HG03571 (cell line): Measurements from ENCODE around the gene LRP5.

ENCODE experiments used
- ATAC-seq: cut with Tn5 transposase; IDR thresholded peaks from one replicate; pipeline ENCODE4 v1.9.1; 2021; ENCODE audit not compliant: unreplicated experiment

Gene LRP5

DNA sequence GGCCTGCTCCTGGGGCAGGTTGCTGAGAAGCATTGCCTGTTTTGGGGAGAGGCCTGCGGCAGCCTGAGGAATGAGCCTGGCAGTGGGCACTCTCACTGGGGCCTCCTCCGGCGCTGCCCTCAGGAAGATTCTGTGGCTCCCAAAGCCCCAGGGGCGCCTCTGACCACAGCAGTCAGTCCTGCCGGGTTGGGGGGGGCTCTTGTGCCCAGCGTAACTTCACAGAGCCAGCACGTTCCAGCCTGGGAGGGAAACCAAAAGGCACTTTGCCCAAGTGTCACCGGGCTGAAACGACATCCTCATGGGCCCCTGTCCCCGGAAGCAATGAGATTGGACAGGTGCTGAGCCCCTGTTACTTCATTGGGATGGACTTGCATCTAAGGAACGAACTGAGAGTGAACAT is 4.3 kb upstream of the LRP5 start:
- no peak for ATAC-seq

DNA sequence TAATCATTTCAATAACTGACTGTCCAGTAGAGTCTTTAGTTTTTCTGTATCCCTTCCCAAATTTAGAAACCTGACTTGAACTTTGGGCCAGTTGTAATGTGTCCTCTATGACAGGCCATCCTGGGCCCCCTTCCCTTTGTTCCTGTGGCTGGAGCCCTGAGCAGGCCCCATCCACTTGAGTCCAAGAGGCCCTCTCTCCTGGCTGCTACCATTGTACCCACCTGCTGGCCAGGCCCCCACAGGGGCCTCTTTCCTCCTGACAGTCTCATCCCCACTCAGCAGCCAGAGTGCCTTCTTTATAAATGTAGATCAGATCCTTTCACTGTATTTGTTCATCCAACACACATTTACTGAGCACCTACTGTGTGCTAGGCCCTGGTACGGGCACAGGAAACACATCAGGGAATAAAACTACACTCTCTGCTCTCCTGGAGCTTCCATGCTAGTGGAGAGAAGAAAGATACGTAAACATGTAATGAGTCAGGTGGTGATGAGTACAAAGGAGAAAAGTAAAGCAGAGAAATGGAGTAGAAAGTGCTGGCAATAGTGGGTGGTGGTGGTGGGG is 2.7 kb upstream of the LRP5 start:
- no peak for ATAC-seq

DNA sequence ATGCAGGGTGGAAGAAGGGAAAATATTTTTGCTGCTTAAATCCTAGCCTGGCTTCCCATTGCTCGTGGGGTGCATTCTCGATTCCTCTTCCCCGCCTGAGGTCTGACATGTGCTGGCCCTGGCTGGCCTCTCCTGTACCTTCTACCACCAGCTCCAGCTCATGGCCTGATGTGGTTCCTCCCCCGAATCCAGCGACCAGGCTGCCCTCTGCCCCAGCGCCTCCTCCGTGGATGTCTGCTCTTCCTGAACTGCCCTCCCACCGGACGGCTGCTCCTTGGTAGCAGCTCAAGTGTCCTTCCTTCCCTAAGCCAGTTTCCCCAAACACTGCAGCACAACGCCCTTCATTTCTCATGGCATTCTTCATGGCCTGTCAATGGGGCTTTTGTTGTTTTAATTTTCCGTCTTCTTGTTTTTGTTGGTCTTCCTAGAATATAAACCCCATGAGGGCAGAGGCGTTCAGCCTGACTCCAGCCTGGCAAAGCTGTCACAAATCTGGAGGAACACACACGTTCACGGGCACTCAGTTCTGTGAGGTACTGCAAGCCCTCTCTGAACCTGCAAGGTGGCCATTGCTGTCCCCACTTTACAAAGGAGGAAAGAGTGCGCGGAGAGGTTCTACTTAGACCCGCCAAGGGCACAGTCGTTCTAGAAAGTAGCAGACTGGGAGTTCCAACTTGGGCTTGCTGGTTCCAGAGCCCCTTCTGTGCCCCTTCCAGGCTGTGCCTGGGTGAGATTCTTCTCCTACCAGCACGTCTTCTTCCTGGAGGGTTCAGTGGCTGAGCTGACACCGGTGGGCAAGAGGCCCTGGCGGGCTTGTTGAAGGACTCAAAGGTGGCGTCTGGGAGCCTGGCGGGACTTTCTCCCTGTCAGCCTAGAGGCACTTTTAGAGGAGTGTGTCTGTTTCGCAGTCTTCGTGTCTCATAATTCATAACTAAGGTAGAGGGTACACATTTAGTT is 953 bp upstream of the LRP5 start:
- ATAC-seq = no peak

DNA sequence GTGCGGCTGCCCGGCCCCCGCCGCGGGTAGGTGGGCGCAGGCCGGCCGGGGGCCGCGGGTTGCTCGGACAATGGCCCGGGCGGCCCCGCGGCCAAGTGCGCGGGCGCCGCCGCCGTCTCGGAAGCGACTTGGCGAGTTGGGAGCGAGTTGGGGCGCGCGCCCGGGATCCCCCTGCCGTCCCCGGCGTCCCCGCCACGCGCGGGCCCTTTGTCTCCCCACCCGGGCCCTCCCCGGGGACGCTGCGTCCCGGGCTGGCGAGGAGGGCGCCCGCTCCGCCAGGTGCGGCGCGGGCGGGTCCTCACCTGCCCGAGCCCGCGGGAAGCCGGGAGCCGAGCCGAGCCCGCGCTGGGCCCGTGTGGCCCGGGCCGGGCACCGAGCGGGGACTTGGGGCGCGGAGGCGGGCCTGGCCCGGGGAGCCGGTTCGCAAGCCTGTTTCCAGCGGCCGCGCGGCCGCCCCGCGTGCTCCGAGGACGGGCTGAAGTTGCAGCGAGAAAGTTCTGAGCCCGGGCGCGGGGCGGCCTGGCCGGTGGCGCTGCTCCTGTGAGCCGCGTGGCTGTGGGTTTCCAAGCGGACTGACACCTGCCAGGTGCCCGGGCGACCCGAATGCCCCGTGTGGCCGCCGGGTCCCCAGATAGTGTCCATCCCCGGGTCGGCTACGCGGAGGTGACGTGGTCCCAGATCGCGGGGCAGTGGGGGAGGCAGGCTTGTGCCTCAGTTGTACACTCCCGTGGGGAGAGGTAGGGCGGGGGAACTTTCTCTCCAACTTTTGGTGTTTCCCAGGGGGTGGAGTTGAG is 586 bp downstream of the LRP5 start:
- no peak for ATAC-seq

DNA sequence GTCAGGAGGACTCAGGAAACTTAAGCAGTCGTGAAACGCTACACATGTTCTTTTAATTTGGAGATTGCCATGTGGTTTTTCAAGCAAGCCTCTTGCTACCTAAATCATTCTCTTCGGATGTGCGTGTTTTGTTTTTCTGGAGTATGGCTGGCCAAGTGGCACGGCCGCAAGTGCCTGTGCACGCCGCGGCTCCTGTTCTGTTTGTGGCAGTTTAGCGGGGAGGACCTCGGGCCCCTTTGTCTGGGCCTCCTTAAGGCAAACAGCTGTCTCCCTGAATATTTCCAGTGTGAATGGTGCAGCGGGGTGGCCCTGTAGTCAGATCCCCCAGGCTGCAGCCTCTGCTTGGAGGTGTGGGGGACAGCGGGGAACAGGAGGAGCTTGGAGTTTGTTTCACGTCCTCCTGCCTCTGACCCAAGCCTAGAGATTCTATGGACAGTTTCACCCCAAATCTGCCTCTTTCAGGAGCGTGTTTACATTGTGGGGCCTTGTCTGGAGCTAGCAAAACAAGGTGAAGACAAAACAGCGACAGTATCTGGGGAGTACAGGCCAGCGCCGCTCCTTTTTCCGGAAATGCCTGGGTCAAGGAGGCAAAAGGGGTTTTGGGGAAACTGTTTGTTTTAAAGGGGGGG is 1.3 kb downstream of the LRP5 start:
- no peak for ATAC-seq

DNA sequence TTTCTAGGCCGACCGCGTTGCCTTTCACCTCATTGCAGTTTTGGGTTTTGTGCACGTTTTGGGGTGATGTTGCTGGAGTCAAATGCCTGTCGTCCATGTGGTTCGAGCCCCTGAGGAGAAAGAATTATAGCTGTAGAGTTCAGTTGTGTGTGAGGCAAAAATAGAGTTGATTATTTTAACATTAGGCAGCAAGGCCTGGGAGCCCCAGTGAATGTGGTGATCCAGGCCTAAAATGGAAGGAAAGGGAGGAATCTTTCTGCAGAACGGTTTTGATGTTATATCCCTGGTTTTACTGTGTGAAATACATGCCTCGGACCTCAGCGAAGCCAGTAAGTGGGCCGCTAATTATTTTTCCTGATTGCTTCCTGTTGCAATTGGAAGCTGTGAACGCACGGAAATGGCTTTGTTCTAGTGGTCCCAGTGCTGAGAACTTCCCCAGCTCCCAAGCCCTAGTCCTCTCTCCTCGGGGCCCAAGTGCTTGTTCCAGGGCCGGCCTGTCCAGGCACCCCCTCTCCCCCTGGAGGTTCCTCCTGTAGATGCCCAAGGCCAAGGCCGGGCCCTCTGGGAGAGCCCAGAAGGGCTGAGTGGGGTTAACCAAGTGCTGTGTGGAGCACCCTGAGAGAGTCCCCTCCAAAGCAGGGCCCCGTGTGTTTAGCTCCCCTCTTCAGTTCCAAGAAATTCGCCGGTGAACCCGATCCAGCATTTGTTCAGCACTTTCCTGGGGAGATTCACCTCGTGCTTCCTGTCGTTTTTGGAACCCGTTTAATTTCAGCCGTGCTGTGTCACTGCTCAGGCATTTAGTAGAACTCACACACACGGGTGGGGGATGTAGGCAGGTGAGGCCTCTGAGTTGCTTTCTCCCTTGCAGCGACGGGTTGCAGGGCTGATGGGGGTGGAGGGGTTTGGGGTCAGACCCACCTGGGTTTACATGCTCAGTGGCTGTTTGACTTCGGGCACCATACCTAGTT is 2.1 kb downstream of the LRP5 start:
- ATAC-seq = no peak

DNA sequence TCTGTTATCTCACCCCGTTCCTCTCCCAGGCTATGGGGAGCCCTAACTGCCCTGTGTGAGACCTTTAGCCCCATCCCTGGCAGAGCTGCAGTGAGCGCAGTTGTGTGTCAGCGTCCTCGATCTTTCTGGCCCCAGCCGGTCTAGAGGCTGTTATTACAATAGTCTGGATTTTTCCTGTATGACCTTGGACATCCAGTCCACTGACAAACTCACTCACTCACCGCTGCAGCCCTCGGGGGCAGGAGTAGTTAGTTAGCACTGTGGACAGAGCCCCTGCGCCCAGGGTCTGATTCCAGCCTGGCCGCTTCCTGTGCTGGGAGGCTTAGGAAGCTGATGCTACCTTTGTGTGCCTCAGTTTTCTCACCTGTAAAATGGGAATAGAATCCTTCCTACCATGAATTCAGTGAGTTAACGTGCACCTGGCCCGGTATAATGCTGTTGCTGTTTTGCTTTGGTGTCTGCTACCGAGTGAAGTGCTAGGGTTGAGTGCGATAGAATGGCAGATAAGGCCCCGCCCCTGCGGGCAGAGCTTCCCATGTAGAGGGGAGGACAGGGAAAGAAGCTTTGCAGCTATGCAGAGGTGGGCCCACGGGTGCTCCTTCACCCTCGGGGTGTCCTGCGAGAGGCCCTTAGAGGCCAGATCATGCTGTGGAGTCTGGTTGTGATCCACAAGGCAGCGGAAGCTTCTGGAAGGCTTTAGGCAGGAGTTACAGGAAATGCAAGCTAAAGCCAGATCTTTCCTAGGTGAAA is 3.0 kb downstream of the LRP5 start:
- ATAC-seq = no peak

DNA sequence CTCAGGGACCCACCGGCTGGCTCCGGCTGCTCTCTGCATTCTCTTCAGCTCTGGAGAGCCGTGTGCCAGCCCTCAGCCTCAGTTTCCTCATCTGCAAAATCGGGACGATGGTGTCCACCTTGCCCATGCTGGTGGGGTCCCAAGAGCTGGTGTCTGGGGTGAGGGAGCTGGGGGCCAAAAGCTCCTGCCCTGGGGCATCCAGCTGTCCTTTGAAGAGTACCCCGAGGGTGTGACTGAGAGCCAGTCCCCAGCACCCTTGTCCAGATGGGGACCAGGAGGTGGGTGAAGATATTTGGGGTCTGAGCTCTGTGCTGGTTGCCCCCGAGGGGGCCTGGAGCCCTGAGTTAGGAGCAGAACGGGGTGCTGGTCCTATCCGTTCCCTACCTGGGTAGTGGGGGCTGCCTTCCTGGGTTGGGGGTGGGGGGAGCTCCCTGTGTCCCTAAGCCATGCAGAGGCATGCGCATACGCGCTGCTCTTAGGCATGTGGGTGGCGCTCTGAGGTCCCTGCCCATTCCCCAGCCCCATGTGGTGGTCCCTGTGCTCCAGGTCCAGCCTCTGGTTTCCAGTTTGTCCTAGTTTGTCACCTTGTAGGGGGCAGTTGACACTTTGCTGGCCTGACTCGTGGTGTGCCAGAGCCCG is 4.9 kb downstream of the LRP5 start:
- ATAC-seq = no peak

DNA sequence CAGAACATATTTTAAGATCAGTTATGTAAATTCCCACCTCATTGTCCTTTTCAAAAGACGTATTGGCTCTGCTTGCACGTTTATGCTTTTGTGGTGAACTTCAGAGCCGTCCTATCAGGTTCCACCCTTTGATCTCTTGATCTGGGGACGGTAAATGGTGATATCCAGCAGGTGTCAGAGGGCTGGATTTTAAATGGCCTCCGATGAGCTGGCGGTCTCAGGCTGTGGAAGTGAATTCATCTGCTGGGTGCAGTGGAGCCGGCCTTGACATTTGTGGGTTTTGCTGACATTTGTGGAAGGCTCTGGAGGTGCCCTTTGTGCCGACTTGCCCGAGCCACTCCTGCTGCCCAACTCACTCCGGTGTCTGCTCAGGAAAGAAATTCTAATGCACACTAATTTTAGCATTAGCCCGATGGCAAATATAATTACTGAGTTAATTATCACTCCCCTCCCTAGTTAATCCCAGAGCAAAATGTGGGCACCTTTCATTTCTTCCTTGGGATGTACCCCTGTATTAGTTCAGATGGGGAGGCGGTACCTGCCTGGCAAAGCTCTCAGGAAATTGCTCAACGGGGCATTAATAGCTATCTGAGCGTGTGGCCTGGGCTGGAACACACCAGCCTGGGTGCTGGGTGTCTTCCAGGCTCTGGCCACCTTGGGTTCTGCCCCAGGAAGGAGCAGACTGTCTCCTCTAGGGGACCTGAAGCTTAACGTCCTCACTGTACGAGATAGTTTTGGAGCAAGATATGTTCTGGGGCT is 9.1 kb downstream of the LRP5 start:
- no peak for ATAC-seq

DNA sequence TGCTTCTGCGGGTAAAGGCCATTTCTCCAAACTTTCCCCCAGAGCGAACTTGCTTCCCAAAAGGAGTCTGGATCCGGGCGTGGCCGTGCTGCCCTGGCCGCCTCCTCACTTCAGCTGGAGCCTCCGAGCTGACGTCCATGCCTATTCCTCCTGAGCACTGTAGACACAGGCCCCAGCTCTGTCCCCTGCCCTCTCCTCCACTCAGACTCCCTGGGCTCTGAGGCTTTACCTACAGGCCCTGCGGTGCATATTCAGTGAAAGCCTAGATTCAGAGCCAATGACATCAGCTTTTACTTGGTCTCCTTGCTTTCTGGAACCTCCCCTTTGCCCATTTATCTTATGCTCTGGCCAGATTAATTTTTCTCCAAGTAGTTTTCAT is 9.7 kb downstream of the LRP5 start:
- no peak for ATAC-seq

DNA sequence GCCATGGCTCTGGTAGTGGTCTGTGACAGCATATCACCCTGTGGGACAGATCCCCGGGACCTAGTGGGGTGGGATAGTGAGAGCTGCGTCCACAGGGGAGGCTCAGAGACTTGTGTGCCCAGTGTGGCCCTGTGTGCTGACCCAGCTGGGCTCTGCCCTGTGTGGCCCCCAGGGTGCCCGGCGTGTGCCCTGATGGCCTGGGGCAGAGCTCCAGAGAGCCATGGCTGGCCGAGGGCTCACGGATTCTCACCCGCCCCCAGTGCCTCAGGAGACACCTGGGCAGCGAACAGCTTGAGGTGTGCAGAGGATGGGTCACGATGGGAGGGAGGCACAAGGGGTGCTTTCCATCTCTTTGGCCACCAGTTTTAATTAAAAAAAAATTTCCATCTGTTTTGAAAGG is 11.8 kb downstream of the LRP5 start:
- no peak for ATAC-seq

DNA sequence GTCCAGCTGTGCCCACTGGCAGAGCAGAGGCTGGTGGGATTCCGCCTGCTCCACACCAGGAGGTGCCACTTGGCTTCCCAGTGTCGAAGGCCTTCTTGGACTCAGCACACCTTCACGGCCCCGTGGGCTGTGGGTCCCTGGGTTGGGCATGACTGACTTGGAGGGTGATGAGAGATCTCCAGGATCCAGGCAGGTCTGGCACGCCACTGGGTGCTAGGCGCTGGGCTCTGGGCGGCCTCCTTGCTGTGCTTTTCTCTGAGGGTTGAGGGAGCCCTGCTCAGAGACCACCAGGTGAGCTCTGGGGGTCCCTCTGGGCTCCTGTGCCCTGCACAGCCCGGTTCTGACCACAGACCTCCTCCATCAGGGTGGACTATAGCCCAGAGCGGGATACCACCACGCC is 12.3 kb downstream of the LRP5 start:
- ATAC-seq = no peak

DNA sequence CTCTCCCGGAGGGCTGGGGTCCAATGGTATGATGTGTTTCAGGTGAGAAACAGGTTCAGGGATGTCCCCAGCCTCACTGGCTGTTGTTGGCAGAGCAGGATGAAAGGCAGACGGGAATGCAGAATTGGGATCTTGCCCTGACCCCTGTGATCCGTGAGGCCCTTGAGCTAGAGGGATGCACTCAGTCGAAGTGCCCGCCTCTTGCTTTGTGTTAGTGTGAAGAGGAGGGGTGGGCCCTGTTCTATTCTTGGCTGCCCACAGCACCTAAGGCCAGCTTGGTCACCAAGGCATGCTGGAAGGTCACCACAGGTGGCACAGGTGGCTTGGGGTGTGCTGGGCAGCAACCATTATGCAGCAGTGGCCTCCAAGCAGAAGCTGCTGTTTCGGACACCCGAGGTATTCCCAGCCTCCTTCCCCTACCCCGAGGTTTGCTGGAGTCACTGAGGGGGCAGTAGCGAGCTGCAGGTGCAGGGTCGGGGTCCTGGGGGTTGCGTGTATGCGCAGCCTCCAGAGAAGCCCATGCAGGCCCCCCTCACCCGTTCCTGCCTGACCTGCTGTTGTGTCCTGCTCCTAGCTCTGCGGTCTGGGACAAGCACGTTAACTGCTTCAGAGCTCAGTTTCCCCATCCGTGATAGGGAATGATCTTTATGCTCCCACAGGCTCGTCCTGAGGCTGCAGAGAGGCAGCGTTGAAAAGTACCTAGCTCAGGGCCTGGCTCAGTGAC is 13.0 kb downstream of the LRP5 start:
- ATAC-seq = no peak

DNA sequence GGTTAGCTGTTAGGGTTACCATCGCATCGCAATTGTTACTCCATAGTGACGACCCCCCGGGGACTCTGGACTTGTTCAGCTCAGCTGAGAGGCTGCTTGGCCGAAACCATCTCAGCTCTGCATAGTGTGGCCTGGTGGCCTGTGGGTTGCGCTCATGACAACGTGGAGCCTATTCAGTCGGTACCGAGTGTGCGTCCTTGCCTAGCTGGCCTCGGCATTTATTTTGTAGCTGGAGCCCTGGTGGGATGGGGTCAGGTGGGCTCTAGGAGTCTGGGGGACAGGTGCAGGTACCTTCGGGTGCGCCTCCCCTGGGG is 13.5 kb downstream of the LRP5 start:
- no peak for ATAC-seq

DNA sequence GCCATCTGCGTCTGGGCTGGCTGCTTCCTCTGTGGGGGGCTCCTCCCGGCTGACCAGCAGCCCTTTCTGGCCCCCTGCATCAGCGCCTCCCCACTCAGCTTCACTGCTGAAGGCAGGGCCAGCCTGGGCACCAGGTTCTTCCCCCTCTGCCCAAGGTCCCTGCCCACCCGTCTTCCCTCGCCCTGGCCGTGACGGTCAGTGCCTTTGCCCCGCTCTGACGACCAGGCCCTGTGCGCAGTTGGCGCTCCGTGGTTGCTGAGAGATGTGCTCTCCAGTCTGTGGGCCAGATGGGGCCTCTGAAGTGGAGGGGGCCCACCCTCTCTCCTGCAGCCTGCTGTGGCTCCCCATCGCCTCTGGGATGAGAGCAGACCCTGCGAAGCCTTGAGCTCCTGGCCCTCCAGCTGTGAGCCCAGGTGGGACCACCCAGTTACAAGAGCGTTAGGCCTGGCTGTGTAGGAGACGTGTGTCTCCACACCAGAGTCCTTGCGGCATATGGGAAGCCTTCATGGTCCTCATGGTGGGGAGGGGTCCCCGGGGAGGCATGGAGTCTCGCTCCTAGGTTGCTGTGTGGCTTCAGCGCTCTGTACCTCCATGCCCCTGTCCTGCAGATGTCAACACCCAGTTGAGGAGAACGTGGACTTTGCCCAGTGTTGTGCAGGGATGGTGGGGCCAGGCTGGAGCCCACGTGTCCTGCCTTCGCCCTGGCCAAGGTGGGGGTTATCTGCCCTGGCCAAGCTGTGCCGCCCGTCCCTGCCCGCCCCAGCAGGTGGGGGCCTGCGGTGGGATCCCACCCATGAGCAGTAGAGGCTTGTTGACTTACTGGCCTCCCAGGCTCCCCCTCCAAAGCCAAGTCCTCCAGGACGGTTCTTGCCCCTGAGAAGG is 14.2 kb downstream of the LRP5 start:
- no peak for ATAC-seq

DNA sequence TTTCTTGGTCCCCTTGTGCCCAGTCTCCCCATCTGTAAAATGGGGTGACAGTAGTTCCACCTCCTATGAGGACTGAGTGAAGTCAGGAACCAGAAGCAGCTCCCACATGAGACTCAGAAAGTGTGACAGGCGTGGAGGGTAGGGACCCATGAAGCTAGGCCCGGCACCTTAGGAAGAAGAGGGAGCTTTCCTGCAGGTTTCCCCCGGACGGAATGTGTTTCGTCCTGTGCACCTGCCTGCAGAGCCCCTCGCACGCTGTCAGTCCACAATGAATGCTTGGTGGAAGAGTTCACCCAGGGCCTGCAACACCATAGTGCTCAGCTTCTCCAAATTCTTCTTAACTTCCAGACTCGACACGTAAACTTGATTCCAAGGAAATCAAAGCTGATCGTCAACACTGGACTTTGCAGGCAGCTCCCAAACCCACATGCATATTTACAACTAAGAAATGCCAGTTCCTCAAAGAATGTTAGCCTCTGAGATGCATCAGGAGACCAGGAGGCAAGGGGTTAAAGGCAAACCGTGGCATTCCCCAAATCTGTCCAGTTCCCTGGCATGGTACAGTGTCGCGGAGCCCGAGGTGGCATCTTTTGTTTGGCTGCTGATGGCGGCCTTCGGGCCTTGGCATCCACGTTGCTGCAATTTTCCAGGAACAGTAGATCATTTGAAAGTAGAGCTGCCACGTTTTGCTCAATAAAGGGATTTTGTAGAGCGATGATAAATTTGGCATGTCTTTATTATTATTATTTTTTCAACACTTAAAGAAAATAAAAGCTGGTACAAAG is 15.4 kb downstream of the LRP5 start:
- no peak for ATAC-seq
